ENCODE data around the gene CRYAB.
"Not testable (repeated sequence)": the region's sequence is repeated elsewhere in the genome, so short reads cannot be mapped to it uniquely, and the experiment has no call there.

CRYAB gene

GRCh38 chr11:111906680-111907079 lies 4.9 kb downstream of the CRYAB start:
- DNase-seq (ENCODE audit: low read depth): no peak

DNA sequence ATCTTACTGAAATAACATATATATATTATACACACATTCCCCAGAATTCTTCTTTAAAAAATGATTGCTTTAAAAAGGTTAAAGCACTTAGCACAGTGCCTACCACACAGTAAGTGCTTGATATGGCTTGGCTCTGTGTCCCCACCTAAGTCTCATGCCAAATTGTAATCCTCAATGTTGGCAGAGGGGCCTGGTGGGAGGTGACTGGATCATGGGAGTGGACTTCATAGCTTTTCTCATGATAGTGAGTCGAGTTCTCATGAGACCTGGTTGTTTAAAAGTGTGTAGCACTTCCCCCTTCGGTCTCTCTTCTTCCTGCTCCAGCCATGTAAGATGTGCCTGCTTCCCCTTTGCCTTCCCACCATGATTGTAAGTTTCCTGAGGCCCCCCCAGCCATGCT lies 6.2 kb downstream of the CRYAB start:
- DNase-seq (ENCODE audit: low read depth): no peak

DNA sequence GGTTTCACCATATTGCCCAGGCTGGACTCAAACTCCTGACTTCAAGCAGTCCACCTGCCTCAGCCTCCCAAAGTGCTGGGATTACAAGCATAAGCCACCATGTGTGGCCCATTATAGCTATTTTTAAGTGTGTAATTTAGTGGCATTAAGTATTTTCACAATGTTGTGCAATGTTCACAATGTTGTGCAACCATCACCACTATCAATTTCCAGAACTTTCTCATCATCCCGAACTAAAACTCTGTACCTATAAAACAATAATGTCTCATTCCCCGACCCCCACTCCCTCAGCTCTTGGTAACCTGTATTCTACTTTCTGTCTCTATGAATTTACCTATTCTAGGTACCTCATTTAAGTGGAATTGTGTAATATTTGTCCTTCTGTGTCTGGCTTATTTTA lies 24.7 kb downstream of the CRYAB start:
- DNase-seq (ENCODE audit: low read depth): no peak

GRCh38 chr11:111886032-111886431 lies 25.5 kb downstream of the CRYAB start:
- DNase-seq (ENCODE audit: low read depth): no peak

DNA sequence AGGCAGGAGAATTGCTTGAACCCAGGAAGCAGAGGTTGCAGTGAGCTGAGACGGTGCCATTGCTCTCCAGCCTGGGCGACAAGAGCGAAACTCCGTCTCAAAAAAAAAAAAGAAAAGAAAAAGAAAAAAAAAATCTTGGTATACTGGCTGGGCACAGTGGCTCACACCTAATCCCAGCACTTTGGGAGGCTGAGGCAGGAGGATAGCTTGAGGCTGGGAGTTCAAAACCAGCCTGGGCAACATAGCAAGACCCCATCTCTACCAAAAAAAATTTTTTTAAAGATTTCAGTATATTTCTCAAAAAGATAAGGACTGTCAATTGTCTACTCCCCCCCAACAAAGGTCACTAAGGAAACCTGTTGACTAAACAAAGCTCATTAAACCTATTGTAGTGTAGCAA lies 26.5 kb downstream of the CRYAB start:
- not testable (repeated sequence) for DNase-seq (ENCODE audit: low read depth)

DNA sequence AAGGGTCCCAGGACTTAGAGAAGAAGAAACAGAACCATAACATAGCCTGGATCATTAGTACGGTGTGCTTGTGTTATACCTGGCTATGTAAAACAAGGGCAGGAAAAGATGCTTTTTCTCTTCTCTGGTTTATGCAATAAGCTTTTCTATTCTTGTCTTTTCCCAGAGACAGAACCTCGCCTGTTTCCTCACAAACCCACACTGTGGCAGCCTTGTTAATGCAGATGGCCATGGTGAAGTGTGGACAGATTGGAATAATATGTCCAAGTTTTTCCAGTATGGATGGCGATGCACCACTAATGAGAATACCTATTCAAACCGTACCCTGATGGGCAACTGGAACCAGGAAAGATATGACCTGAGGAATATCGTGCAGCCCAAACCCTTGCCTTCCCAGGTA lies 29.4 kb downstream of the CRYAB start:
- DNase-seq (ENCODE audit: low read depth): no peak

GRCh38 chr11:111879637-111879960 lies 32.0 kb downstream of the CRYAB start:
- no peak for DNase-seq (ENCODE audit: low read depth)

DNA sequence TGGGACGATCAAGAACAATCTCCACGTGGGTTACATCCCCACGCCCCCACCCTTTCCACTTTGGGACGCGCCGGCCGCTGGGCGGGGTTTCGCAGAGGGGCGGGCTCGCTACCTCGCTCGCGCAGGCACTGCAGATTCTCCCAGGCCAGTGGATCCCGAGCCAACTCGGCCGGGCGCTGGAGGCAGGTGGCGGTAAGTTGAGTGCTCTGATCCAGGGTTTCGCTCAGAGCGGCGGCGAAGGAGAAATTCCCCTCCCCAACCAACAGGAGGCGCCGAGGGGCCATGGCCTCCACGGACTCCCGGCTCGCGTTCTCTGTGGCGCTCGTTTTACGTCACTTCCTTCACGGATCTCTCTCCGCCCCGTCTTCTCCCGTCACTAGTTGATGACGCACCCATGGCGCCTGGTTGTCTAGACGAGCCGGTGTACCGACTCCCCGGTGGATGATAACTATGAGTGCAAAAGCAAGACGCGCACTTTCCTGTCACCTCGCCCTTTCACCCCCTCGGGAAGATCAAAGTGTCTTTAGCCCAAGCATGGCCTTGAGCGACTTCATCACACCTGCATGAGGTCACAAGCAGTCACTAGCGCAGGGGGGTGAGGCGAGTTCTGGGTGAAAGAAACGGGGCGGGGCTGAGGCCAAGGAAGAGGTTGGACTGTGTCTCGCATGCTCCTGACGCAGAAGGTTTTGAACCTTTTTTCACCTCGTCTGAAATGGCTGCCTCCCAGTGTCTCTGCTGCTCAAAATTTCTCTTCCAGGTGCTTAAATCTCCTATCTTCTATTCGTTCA lies 32.5 kb downstream of the CRYAB start, which contains the start of the genes CFAP68 and FDXACB1:
CFAP68 (plus strand) TSS at position 693 of the 788 bp plus-strand sequence; CDS start at position 713, 20 bp downstream.
FDXACB1 (minus strand) TSS at position 317 of the 788 bp plus-strand sequence; CDS start at position 284, 33 bp downstream.
- peak; percentile 89 for DNase-seq (ENCODE audit: low read depth)

DNA sequence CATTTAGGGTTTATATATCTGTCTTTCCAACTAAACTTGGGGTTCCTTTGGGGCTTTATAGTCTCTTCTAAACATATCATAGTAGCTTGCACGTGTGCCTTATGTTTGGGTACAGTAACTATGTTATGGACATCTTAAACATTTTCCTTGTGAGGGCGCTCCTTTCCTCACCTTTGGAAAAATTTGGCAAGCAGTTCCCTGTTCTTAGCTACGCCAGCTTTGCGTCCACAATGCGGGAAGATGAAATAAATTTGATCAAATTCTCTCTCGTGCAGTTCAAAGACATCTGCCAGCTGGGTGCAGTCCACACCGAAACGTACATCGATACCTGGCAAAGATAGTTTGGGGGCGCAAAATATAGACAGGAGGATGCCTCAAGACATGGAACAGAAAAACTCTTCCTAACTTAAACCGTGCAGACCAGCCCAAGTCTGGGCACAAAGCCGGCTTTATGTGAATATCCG lies 33.2 kb downstream of the CRYAB start:
- DNase-seq (ENCODE audit: low read depth): no peak

- no peak for DNase-seq (ENCODE audit: low read depth)
These were observed 39.8 kb downstream of the CRYAB start for GRCh38 chr11:111871693-111872161.

DNA sequence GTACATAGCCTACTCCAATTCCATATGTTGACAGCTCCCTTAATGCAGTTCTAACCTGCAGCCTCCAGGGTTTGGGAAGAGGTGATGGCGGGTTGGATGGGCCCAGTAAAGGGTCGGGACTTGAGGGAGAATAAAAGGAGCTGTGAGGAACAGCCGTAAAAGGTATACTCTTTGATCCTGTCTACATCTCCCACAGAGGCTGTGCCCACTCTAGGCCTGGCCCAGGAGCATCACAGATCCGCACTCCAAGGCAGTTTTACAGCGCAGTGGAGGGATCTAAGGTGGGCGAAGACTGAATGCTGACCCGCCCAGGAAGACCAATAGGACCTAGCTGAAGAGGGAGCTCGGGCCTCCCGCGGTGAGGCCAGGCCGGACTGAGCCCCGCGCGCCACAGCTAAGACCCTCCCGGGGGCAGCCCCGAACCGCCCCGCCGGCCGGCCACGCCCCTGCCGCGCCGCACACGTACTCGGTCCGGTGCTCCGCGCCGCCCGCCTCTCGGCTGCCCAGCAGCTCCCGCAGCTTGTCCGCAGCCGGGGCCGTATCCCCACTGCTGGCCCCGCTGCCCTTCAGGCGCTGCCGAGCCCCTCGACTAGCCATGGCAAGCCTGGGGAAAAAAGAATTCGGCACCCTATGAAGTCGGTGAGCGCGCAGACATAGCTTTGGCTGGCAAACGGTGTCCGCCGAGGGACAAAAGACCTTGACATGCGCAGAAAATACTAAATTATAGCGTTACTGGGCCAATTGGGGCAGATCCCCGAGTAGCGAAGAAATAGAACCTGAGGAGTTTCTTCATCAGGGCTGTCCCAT lies 40.5 kb downstream of the CRYAB start, which contains the start of gene ALG9:
ALG9 (minus strand) TSS at position 696 of the 807 bp plus-strand sequence; CDS start at position 597, 99 bp downstream.
- DNase-seq (ENCODE audit: low read depth): peak; percentile 85

DNA sequence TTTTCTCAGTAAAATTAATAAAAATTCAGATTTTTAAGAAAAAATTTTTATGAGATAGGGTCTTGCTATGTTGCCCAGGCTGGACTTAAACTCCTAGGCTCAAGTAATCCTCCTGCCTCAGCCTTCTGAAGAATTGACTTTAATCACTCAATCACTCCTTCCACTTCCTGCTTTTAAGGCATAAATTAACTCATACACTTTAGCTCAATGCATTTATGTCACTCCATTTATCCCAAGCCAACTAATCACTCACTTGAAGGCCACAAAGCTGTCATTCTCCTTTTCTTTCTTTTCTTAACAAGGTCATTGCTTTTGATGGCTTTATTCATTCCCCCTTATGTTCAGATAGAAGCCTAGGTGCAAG lies 41.1 kb downstream of the CRYAB start:
- DNase-seq (ENCODE audit: low read depth): no peak

GRCh38 chr11:111870113-111870512 lies 41.5 kb downstream of the CRYAB start:
- no peak for DNase-seq (ENCODE audit: low read depth)

DNA sequence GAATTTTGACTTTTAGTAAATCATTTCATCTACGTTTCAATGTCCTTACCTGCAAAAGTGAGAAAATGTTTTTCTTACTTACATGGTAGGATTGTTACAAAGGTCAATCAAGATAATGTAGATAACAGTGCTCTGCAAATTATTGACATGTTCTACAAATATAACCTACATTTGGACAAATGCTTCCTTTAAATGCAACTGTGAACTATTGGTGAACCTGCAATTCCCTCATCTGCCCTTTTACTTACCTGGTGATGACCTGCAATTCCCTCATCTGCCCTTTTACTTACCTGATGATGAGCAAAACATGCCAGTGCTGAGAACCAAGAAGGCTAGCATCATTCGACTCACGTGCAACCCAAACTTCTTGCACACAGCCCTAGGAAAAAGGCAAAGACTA lies 51.3 kb downstream of the CRYAB start:
- no peak for DNase-seq (ENCODE audit: low read depth)

All from stimulated activated CD8-positive, alpha-beta memory T cell treated with anti-CD3 and anti-CD28 coated beads, Interleukin-12 subunit alpha, Interleukin-12 subunit beta, amount 100 ng/mL, for 1 hour (primary cell).